Progenitor cell of endocrine pancreas (in vitro differentiated cells): ENCODE measurements around the gene SF3A1. TPM values are rescaled to one million over a fixed set of nuclear protein-coding genes. Genes with fewer than 3 reads are reported as not detected.

Source experiments
- DNase-seq: peaks from one replicate; pipeline ENCODE4 v3.0.0; 2021; ENCODE audit warnings: low spot score; ENCODE audit not compliant: unreplicated experiment
- H3K27ac Mint-ChIP-seq: 2 replicates; pipeline ENCODE4 v1.8.0; 2021; ENCODE audit warnings: mild to moderate bottlenecking, moderate library complexity, mixed read lengths
- H3K27me3 Mint-ChIP-seq: 2 replicates; pipeline ENCODE4 v1.8.0; 2021; ENCODE audit warnings: mixed read lengths
- H3K36me3 Mint-ChIP-seq: 2 replicates; pipeline ENCODE4 v1.8.0; 2022; ENCODE audit warnings: mixed read lengths; ENCODE audit not compliant: insufficient read depth
- H3K4me1 Mint-ChIP-seq: 2 replicates; pipeline ENCODE4 v1.8.0; 2021; ENCODE audit warnings: low read depth, mixed read lengths
- H3K4me3 Mint-ChIP-seq: 2 replicates; pipeline ENCODE4 v1.8.0; 2021; ENCODE audit warnings: low read depth, mild to moderate bottlenecking, moderate library complexity, mixed read lengths
- H3K9me3 Mint-ChIP-seq: 2 replicates; pipeline ENCODE4 v1.8.0; 2021; ENCODE audit warnings: low read depth, mixed read lengths
- total RNA-seq: library from RNA; stranded (reverse); gene quantifications from 2 replicates; pipeline ENCODE4 v1.2.1, GENCODE V29; 2021
- TF ChIP-seq, protein P1 (sequence below): fragments of 200-600 bp; sonication (generic); IDR thresholded peaks from one replicate; pipeline ENCODE4 v1.5.0; 2021; ENCODE audit warnings: antibody characterized with exemption, mild to moderate bottlenecking; ENCODE audit not compliant: unreplicated experiment

Gene SF3A1
- total RNA-seq, 1 donor from 2014 or later: 165 TPM

DNA sequence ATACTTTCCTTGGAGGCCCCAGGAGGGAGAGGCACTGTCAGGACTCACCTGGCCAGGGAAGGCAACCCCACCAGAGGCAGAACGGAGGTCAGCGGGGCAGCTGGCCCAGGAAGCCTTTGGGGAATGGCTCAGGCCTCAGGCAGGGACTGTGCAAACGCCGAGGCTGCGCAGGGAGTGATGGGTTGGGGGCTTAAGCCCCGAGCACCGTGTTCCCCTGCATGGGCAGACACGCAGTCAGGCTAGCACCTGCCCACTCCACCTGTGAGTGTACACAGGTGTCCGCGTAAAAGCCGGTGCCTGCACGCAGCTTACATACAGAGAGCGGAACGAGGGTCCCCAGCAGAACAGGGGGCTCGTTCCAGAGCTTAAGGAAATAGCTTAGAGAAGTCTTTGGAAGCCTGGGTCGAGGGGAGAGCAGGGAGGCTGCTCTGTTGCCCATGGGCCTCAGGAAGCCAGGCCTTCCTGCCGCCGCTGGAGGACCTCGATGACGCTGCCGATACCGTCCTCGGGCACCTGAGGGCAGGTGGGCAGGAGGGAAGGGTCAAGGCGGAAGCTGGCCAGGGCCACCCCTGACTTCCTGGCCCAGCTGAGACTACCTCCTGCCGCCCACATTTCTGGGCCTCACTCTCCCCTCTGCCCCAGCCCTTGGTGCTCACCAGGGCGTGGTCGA is 71.4 kb downstream of the SF3A1 start:
- no peaks in the 10 kb centered on the region for H3K36me3 Mint-ChIP-seq
- TF ChIP-seq, protein P1, sequence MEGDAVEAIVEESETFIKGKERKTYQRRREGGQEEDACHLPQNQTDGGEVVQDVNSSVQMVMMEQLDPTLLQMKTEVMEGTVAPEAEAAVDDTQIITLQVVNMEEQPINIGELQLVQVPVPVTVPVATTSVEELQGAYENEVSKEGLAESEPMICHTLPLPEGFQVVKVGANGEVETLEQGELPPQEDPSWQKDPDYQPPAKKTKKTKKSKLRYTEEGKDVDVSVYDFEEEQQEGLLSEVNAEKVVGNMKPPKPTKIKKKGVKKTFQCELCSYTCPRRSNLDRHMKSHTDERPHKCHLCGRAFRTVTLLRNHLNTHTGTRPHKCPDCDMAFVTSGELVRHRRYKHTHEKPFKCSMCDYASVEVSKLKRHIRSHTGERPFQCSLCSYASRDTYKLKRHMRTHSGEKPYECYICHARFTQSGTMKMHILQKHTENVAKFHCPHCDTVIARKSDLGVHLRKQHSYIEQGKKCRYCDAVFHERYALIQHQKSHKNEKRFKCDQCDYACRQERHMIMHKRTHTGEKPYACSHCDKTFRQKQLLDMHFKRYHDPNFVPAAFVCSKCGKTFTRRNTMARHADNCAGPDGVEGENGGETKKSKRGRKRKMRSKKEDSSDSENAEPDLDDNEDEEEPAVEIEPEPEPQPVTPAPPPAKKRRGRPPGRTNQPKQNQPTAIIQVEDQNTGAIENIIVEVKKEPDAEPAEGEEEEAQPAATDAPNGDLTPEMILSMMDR: no peak
- H3K4me1 Mint-ChIP-seq: peaks cover 5% of the 10 kb centered on the region
- peaks cover 2% of the 10 kb centered on the region for H3K27me3 Mint-ChIP-seq
- H3K27ac Mint-ChIP-seq: no peak overlapping the region
- H3K9me3 Mint-ChIP-seq: no peaks in the 10 kb centered on the region
- H3K4me3 Mint-ChIP-seq: no peak overlapping the region
- no peak for DNase-seq

DNA sequence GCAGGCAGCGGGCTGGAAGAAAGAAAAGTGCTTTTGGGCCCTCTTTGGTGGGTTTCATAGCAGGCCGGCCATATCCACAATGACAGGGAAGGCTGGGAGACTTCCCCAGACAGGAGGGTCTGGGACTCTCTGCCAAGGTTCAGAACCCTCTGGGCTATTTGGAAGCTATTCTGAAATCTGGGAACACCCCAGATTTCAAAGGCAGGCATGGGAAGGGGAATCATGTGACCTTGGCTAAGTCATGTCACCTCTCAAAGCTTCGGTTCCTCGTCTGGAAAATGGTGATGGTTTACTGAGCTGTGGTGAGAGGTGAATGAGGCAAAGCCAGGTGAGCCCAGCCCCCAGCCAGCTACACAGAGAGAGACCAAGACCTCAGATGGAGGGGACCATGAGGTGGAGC is 72.0 kb downstream of the SF3A1 start:
- Mint-ChIP-seq H3K27me3 (peaks cover 2% of the 10 kb centered on the region), H3K9me3 (no peaks in the 10 kb centered on the region), H3K4me3 (no peak overlapping the region), H3K4me1 (peaks cover 3% of the 10 kb centered on the region), H3K27ac (no peak overlapping the region), H3K36me3 (no peaks in the 10 kb centered on the region)
- no peak for DNase-seq
- TF ChIP-seq, protein P1: no peak

DNA sequence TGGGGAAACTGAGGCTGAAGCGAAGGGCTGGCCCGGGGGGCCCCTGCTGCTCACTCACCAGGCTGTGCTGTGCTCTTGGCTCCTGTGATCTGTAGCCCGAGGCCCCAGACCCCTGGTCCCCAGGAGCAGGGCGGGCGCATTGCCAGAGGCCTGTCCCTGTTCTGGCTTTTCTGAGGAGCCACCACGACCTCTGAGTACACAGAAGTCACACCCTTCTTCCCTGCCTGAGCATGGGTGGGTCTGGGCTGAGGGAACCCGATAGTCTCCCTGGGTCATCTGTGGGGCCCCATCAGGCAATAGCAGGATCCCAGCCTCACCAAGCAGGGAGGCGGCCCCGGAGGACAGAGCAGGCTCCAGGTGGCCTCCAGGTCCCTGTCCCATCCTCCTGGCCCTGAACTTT is 72.5 kb downstream of the SF3A1 start:
- Mint-ChIP-seq H3K9me3 (no peaks in the 10 kb centered on the region), H3K27me3 (peaks cover 2% of the 10 kb centered on the region), H3K27ac (no peak overlapping the region), H3K4me3 (no peak overlapping the region), H3K36me3 (no peaks in the 10 kb centered on the region), H3K4me1 (peaks cover 3% of the 10 kb centered on the region)
- DNase-seq: no peak
- TF ChIP-seq, protein P1: no peak

DNA sequence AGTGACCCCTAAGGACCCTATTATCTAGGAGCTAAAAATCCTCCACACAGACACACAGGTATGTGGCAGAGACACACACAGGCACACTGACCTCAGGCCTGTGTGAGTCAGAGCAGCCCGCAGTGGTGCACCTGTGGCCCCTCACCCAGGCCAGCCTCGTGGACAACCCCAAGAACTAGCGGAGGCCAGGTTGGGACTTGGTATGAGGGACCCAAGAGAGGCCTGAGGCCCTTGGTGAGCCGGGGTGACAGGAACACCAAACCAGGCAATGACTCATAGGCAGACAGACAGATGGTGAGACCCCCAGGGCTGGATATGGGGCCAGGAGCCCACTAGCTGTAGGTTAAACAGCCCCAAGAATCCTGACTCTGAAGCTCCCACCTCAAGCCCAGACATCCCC is 73.4 kb downstream of the SF3A1 start:
- H3K4me3 Mint-ChIP-seq: no peak overlapping the region
- H3K27me3 Mint-ChIP-seq: peaks cover 5% of the 10 kb centered on the region
- no peaks in the 10 kb centered on the region for H3K9me3 Mint-ChIP-seq
- H3K4me1 Mint-ChIP-seq: peaks cover 3% of the 10 kb centered on the region
- no peaks in the 10 kb centered on the region for H3K36me3 Mint-ChIP-seq
- no peak for DNase-seq
- H3K27ac Mint-ChIP-seq: no peak overlapping the region
- TF ChIP-seq, protein P1: no peak

DNA sequence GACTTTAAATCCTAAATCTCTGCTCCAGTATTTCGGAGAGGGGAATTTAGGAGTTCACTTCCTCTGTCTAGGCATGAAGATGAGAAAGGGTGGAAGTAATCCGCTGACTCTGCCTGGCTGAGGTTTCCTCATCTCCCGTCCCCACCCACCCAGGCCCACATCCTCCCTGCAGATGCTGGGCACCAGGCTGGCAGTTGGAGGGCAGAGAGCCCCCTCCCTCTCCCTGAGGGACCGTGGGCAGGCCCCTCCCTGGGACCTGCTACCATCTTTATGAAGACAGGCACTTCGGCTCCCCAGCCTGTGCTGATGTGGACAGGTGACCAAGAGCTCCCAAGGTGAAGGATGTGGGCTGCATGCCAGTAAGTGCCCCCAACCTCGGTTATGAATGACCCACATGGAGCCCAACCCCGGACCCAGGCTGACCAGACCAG is 74.1 kb downstream of the SF3A1 start:
- H3K36me3 Mint-ChIP-seq: no peaks in the 10 kb centered on the region
- H3K9me3 Mint-ChIP-seq: no peaks in the 10 kb centered on the region
- peaks cover 2% of the 10 kb centered on the region for H3K4me1 Mint-ChIP-seq
- peaks cover 6% of the 10 kb centered on the region for H3K27me3 Mint-ChIP-seq
- no peak for DNase-seq
- TF ChIP-seq, protein P1: no peak
- no peak overlapping the region for H3K27ac Mint-ChIP-seq
- no peak overlapping the region for H3K4me3 Mint-ChIP-seq

Other genes with a start within 250 kb of the SF3A1 start
- 2.3 and 3.6 TPM in 2 replicates for gene LIF, start 110.1 kb downstream of the SF3A1 start, total RNA-seq
- not detected in 2 replicates for gene OSM, start 90.0 kb downstream of the SF3A1 start, total RNA-seq
- gene CASTOR1, start 67.4 kb downstream of the SF3A1 start, total RNA-seq: 7.2 and 9.3 TPM in 2 replicates
- 10.6 and 13.4 TPM in 2 replicates for gene TBC1D10A, start 30.0 kb downstream of the SF3A1 start, total RNA-seq
- gene CCDC157, start 113 bp upstream of the SF3A1 start, total RNA-seq: 11.1 and 13.5 TPM in 2 replicates
- gene RNF215, start 30.5 kb upstream of the SF3A1 start, total RNA-seq: 32.5 and 35.8 TPM in 2 replicates
- 13.2 and 13.7 TPM in 2 replicates for gene SEC14L2, start 40.1 kb upstream of the SF3A1 start, total RNA-seq
- gene MTFP1, start 68.9 kb upstream of the SF3A1 start, total RNA-seq: 12.6 and 16.6 TPM in 2 replicates
- not detected in 2 replicates for gene SEC14L3, start 115.1 kb upstream of the SF3A1 start, total RNA-seq
- 0.31 and 0.46 TPM in 2 replicates for gene SEC14L4, start 148.8 kb upstream of the SF3A1 start, total RNA-seq
- 3.7 and 4.8 TPM in 2 replicates for gene SEC14L6, start 189.8 kb upstream of the SF3A1 start, total RNA-seq
- gene GAL3ST1, start 217.8 kb upstream of the SF3A1 start, total RNA-seq: 21.6 and 23.7 TPM in 2 replicates
- gene PES1, start 235.0 kb upstream of the SF3A1 start, total RNA-seq: 71.6 and 74.4 TPM in 2 replicates